ENCODE measurements around the gene PRSS8. TPM values are rescaled to one million over a fixed set of nuclear protein-coding genes. Genes with fewer than 3 reads are reported as not detected.

Gene PRSS8
- total and polyA plus RNA-seq, 5 experiments from 2014 or later: not detected

GRCh38 chr16:31133046-31133501, 2.5 kb downstream of the PRSS8 start:
- no peaks in the 10 kb centered on the region for H3K27me3 Mint-ChIP-seq
- H3K27ac Mint-ChIP-seq: peak overlapping the region in 5 of 10 donors; percentile 25 to 84 (median 46)
- POLR2A ChIA-PET: interaction anchor here (0.9 kb wide), 1 partner anchor 15 kb away, joined by 3 read pairs; the partner anchor contains the start of gene KAT8
- no peak overlapping the region for H3K4me3 Mint-ChIP-seq
- H3K9me3 Mint-ChIP-seq: no peaks in the 10 kb centered on the region
- peaks cover 0 to 38% (median 2%) of the 10 kb centered on the region in 3 donors for H3K36me3 Mint-ChIP-seq
- no peak for ATAC-seq
- peaks cover 0 to 5% (median 1%) of the 10 kb centered on the region in 4 donors for H3K4me1 Mint-ChIP-seq
- no peak for DNase-seq

DNA sequence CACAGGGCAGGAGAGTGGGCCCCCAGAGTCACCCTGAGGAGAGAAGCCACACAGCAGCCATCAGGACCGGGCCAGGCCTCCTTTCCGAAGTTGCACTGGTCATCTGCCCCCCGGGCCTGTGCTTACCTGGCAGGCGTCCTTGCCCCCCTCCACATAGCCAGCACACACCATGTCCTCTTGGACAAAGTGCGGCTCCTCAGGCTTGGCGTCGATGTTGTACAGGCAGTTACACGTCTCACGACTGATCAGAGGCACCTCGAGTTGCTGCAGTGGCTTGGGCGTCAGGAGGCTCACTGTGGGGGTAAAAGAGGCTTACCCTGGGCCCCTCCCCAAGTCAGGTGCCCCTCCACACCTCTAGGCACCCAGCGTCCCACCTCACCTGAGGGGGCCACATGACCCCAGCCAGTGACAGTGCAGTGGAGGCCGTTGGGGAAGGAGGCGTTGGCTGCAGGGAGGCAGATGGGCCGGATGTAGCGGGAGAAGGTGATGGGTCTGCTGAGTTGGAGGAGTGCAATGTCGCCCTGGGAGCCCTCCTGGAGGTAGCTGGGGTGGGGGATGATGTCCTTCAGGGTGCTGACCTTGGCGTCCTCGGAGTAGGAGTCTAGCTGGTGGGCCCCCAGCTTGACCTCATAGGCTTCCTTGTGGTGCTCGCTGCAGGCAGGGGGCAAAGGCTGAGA, 3.1 kb downstream of the PRSS8 start:
- Mint-ChIP-seq H3K9me3 (no peaks in the 10 kb centered on the region), H3K4me1 (peaks cover 0 to 5% (median 3%) of the 10 kb centered on the region in 4 donors), H3K4me3 (no peak overlapping the region), H3K27me3 (no peaks in the 10 kb centered on the region), H3K36me3 (peaks cover 0 to 45% (median 2%) of the 10 kb centered on the region in 3 donors), H3K27ac (peak overlapping the region in 4 of 10 donors; percentile 25 to 84 (median 36))
- POLR2A ChIA-PET: interaction anchor here (0.9 to 1.5 kb wide), 2 partner anchors 10 to 15 kb away, joined by 3 to 6 read pairs; partner anchors contain the start of gene KAT8
- no peak for DNase-seq
- ATAC-seq: peak; percentile 14 to 18

GRCh38 chr16:31131841-31132271, 3.7 kb downstream of the PRSS8 start:
- peaks cover 0 to 48% (median 2%) of the 10 kb centered on the region in 3 donors for H3K36me3 Mint-ChIP-seq
- POLR2A ChIA-PET: interaction anchor here (1.5 kb wide), 1 partner anchor 11 kb away, joined by 6 read pairs; no protein-coding TSS in a partner anchor
- peak overlapping the region in 1 of 10 donors; percentile 44 for H3K27ac Mint-ChIP-seq
- DNase-seq (no peak), ATAC-seq (peak in 1 of 2 donors; percentile 18)
- peaks cover 0 to 5% (median 3%) of the 10 kb centered on the region in 4 donors for H3K4me1 Mint-ChIP-seq
- H3K4me3 Mint-ChIP-seq: no peak overlapping the region
- no peaks in the 10 kb centered on the region for H3K9me3 Mint-ChIP-seq
- H3K27me3 Mint-ChIP-seq: no peaks in the 10 kb centered on the region

DNA sequence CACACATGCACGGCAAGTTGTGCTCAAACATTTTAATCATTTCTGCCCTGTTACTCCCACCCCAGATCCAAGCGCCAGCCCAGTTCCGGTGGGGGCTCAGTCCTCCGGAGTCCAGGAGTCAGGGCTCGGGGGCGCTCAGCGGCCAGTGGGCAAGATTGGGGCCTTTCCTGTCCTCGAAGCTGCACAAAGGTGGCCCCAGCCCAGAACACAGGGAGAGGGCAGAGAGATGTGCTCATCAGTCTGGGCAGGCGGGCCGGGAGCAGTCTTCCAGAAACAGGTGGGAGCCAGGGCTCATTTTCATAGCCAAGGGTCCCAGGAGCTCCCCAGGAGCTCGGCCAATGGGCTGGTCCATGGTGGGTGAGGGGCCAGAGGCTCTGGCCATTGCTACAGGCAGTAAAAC, 4.1 kb downstream of the PRSS8 start:
- POLR2A ChIA-PET: interaction anchor here (0.5 to 1.5 kb wide), 2 partner anchors 11 to 43 kb away, joined by 3 to 6 read pairs; no protein-coding TSS in a partner anchor
- Mint-ChIP-seq H3K4me1 (peaks cover 0 to 5% (median 3%) of the 10 kb centered on the region in 4 donors), H3K36me3 (peaks cover 0 to 48% (median 2%) of the 10 kb centered on the region in 3 donors), H3K4me3 (no peak overlapping the region), H3K27me3 (no peaks in the 10 kb centered on the region), H3K27ac (peak overlapping the region in 2 of 10 donors; percentile 15 to 44), H3K9me3 (no peaks in the 10 kb centered on the region)
- DNase-seq: no peak
- ATAC-seq: no peak

DNA sequence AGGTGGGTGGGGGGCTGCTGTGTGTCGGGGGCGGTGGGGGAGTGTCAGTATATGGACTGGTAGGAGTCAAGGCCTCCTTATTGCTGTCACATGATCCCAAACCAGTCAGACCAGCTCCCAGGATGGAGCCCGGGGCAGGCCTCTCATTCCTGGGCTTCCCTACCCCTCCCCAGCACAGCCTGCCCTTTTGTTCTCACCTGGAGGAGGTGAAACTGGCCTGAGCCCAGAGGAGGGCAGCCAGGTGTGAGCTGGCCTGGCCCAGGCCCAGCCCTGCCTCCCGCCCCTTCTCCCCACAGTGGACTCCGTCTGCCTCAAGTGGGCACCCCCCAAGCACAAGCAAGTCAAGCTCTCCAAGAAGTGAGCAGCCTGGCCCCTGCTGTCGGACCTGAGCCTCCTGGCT, 4.6 kb downstream of the PRSS8 start:
- Mint-ChIP-seq H3K27ac (no peak overlapping the region), H3K4me3 (no peak overlapping the region), H3K4me1 (peaks cover 0 to 7% (median 6%) of the 10 kb centered on the region in 4 donors), H3K27me3 (no peaks in the 10 kb centered on the region), H3K36me3 (peaks cover 0 to 54% (median 2%) of the 10 kb centered on the region in 3 donors), H3K9me3 (no peaks in the 10 kb centered on the region)
- DNase-seq (no peak), ATAC-seq (no peak)
- POLR2A ChIA-PET: interaction anchor here (0.5 to 1.5 kb wide), 3 partner anchors 12 to 43 kb away, joined by 3 to 6 read pairs (median 4); no protein-coding TSS in a partner anchor

DNA sequence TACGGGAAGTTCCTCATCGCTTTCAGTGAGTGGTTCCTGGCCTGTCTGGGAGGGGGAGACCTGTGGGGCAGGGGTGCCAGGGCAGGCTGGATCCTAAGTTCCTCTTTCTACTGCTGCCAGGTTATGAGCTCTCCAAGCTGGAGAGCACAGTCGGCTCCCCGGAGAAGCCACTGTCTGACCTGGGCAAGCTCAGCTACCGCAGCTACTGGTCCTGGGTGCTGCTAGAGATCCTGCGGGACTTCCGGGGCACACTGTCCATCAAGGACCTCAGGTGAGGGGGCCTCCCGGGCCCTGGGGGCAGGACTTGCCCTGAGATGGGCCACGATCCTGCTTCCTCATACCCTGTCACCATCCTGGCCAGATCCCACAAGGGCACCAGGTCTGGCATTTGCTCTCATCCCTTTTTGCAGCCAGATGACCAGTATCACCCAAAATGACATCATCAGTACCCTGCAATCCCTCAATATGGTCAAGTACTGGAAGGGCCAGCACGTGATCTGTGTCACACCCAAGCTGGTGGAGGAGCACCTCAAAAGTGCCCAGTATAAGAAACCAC, 5.1 kb downstream of the PRSS8 start:
- Mint-ChIP-seq H3K4me3 (no peak overlapping the region), H3K9me3 (no peaks in the 10 kb centered on the region), H3K27me3 (no peaks in the 10 kb centered on the region), H3K4me1 (peaks cover 0 to 9% (median 5%) of the 10 kb centered on the region in 4 donors), H3K36me3 (peaks cover 0 to 57% (median 2%) of the 10 kb centered on the region in 3 donors), H3K27ac (peak overlapping the region in 1 of 10 donors; percentile 3)
- POLR2A ChIA-PET: interaction anchor here (1.0 kb wide), 1 partner anchor 12 kb away, joined by 4 read pairs; no protein-coding TSS in a partner anchor
- DNase-seq: no peak
- ATAC-seq: no peak

DNA sequence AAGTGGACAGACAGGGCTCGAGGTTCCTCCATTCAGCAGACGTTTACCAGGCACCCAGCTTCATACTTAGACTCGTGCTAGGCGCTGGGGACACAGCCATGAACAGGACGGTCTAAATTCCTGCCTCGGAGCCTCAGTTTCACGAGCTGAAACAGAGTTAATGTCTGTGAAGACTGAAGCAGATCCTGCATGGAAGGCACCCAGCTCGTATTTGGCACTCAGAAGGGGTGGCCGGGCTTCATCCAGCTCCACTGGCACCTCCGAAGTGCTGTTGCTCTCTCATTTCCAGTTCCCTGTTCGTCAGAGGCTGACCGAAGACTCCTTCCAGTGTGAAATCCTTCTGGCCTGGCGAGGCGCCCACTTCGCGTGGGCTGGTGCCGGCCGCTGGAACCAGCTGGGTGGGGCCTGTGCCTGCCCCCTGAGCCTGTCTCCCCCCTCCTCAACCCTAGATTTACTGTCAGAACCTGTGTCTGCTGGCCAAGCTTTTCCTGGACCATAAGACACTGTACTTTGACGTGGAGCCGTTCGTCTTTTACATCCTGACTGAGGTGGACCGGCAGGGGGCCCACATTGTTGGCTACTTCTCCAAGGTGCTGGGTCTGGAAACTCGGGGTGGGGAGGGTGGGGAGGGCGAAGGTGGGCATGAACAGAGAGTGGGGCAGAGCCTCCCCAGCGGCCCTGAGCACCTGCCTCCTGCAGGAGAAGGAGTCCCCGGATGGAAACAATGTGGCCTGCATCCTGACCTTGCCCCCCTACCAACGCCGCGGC, 5.8 kb downstream of the PRSS8 start:
- Mint-ChIP-seq H3K4me3 (no peak overlapping the region), H3K4me1 (peaks cover 0 to 9% (median 5%) of the 10 kb centered on the region in 4 donors), H3K36me3 (peaks cover 0 to 60% (median 2%) of the 10 kb centered on the region in 3 donors), H3K27me3 (no peaks in the 10 kb centered on the region), H3K27ac (peak overlapping the region in 1 of 10 donors; percentile 63), H3K9me3 (no peaks in the 10 kb centered on the region)
- no peak for DNase-seq
- POLR2A ChIA-PET: interaction anchor here (1.0 to 1.4 kb wide), 4 partner anchors 12 to 50 kb away, joined by 3 to 5 read pairs (median 4); partner anchors contain the start of genes FUS and KAT8
- ATAC-seq: no peak

DNA sequence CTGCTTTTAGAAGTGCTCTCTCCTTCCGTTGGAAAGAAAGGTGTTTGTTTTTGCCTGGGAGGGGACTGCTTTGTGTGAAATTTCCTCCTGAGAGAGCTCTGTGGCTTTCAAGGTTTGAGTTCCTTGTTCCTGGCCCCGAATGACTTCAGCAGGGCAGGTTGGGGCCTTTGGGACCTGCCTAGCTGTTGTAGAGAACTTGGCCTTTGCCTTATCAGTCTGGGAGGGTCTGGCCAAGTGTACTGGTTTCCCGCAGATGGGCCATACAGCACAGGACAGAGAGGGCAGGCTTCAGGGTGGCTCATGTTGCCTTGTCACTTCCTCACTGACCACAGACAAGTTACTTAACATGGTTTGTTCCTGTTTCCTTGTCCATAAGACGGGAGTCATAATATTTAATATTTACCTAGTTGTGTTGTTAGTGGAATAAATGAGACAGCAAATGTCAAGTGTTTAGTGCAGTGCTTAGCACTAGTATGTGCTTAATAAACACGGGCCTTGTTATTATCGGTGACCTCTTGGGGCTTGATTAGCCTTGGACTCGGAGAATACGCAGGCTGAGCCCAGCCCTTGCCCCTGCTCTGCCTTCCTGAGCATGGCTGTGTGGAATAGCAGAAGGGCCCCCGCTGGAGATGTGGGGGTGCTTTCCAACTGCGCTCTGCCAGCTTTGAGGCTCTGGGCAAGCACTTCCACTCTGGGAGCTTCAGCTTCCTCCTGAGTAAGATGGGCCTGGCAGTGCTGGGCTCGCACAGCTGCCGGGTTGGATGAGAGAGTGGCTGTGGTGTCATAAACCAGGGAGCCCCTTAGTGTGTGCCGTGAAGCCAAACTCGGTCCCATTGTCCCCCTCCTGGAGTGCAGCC, 6.6 kb downstream of the PRSS8 start:
- H3K9me3 Mint-ChIP-seq: no peaks in the 10 kb centered on the region
- H3K36me3 Mint-ChIP-seq: peaks cover 0 to 65% (median 2%) of the 10 kb centered on the region in 3 donors

DNA sequence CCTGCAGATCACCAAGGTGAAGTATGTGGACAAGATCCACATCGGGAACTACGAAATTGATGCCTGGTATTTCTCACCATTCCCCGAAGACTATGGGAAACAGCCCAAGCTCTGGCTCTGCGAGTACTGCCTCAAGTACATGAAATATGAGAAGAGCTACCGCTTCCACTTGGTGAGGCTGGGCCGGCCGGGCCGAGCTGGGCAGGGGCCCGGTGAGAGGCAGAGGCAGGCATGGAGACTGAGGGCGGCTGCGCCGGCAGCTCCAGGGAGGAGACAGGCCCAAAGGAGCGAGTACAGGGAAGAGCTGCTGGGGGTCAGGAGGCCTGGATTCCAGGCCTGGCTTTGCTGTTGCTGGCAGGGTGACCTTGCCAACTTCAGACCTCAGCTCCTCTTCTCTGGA, 8.3 kb downstream of the PRSS8 start:
- POLR2A ChIA-PET: interaction anchor here (0.6 to 1.7 kb wide), 3 partner anchors 10 to 90 kb away, joined by 5 to 8 read pairs (median 6); partner anchors contain the start of genes KAT8 and PYDC1
- DNase-seq (no peak), ATAC-seq (no peak)
- Mint-ChIP-seq H3K4me3 (no peak overlapping the region), H3K36me3 (peaks cover 0 to 64% (median 2%) of the 10 kb centered on the region in 3 donors), H3K27ac (no peak overlapping the region), H3K9me3 (no peaks in the 10 kb centered on the region), H3K27me3 (no peaks in the 10 kb centered on the region), H3K4me1 (peaks cover 0 to 9% (median 4%) of the 10 kb centered on the region in 4 donors)

More for the DNA sequence above, 6.6 kb downstream of the PRSS8 start:
- H3K4me1 Mint-ChIP-seq: peaks cover 0 to 9% (median 5%) of the 10 kb centered on the region in 4 donors
- peak overlapping the region in 4 of 10 donors; percentile 25 to 84 (median 52) for H3K27ac Mint-ChIP-seq
- ATAC-seq (no peak), DNase-seq (no peak)
- POLR2A ChIA-PET: interaction anchor here (0.9 to 1.4 kb wide), 4 partner anchors 10 to 51 kb away, joined by 3 to 5 read pairs (median 4); partner anchors contain the start of genes FUS and KAT8
- no peaks in the 10 kb centered on the region for H3K27me3 Mint-ChIP-seq
- H3K4me3 Mint-ChIP-seq: peak overlapping the region in 1 of 10 donors; percentile 28

DNA sequence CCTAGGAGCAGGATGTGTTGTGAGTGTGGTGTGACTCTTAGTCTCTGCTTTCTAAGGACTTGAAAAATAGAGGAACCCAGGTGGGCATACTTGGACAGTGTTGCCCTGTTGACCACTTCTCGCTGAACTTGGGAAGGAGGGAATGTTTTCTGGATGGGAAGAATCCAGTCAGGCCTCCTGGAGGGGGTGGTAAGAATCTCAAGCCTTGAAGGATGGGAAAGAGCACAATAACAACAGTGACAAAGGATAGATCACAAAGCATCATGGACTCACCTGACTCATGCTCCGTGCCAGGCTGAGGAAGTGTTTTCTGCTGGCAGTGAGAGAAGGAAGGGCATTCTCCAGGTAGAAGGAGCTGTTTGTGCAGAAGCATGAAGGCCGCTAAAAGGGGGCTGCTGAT, 9.7 kb downstream of the PRSS8 start:
- POLR2A ChIA-PET: interaction anchor here (1.2 kb wide), 1 partner anchor 65 kb away, joined by 3 read pairs; no protein-coding TSS in a partner anchor
- Mint-ChIP-seq H3K27me3 (no peaks in the 10 kb centered on the region), H3K36me3 (peaks cover 0 to 66% (median 4%) of the 10 kb centered on the region in 3 donors), H3K27ac (peak overlapping the region in 6 of 10 donors; percentile 2 to 68 (median 48)), H3K4me3 (no peak overlapping the region), H3K9me3 (no peaks in the 10 kb centered on the region), H3K4me1 (peaks cover 0 to 9% (median 4%) of the 10 kb centered on the region in 4 donors)
- DNase-seq: no peak
- ATAC-seq: no peak

GRCh38 chr16:31120129-31120528, 15.4 kb downstream of the PRSS8 start:
- H3K36me3 Mint-ChIP-seq: peaks cover 0 to 51% (median 10%) of the 10 kb centered on the region in 3 donors

More at GRCh38 chr16:31120129-31120528, 15.4 kb downstream of the PRSS8 start:
- DNase-seq (no peak), ATAC-seq (no peak)
- H3K9me3 Mint-ChIP-seq: no peaks in the 10 kb centered on the region
- H3K27ac Mint-ChIP-seq: peak overlapping the region in 2 of 10 donors; percentile 8 to 19
- no peaks in the 10 kb centered on the region for H3K27me3 Mint-ChIP-seq
- peak overlapping the region in 1 of 10 donors; percentile 45 for H3K4me3 Mint-ChIP-seq
- peaks cover 16 to 32% (median 19%) of the 10 kb centered on the region in 4 donors for H3K4me1 Mint-ChIP-seq
- POLR2A ChIA-PET: interaction anchor here (0.7 to 2.0 kb wide), 3 partner anchors 22 to 60 kb away, joined by 3 to 13 read pairs (median 4); partner anchors contain the start of gene FUS
